Measurements from ENCODE around the gene DHCR7.

The DHCR7 gene

DNA sequence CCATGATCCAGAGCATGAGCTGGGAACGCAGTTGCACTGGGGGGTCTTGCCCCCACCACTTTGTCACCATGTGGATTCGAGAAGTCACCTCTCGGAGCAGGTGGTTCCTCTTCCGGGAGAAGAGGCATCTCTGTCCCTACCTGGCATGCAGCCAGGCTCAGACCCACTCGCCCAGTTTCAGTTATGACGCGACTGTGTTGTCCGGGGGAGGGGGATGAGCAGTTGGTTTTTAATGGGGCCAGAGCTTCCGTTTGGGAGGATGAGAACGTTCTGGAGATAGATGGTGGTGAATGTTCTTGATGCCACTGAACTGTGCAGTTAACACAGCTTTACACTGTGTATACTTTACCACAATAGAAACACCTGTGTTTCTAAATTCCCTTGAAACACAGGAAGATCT lies 41.5 kb downstream of the DHCR7 start:
- no peak for DNase-seq

DNA sequence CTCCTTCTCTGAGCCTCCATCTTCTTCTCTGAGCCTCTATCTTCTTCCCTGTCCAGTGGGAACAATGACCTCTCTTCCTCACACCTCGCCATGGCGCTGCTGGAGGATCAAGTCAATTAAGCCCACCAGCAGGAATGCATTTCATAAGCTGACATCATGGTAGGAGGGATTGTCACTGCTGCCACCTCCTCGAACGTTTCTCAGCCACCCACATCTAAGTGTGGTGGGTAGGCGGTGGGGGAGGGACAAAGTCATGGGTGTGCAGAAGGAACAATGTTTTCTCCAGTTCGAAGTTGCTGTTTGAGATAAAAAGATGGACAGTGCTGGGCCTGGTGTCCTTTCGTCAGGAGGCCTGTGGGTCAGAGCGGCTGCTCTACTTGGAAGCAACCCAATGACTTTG lies 44.0 kb downstream of the DHCR7 start:
- DNase-seq = no peak

DNA sequence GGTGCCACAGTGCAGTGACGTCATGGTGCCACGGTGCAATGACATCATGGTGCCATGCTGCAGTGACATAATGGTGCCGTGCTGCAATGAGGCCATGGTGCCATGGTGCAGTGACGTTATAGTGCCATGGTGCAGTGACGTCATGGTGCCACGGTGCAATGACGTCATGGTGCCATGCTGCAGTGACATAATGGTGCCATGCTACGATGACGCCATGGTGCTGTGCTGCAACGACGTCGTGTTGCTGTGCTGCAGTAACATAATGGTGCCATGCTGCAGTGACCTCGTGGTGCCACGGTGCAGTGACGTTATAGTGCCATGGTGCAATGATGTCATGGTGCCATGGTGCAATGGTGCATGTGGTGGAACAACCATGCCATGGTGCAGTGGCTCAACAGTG lies 45.3 kb downstream of the DHCR7 start:
- no peak for DNase-seq

- DNase-seq = no peak
These were observed 48.0 kb downstream of the DHCR7 start for GRCh38 chr11:71400216-71400615.

DNA sequence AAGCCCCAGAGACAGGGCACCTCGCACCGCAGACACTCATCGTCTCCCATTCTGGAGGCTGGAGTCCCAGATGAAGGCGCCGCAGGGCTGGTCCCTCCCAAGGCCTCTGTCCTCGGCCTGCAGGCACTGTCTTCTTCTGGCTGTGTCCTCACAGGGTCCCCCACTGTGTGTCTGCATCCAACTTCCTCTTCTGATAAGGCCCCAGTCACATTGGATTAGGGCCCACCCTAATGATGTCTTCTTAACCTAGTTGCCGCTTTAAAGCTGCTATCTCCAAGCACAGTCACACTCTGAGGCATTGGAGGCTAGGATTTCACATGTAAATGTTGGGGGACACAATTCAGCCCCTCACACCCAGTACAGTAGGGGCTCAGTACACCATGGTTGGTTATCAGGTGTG lies 48.9 kb downstream of the DHCR7 start:
- DNase-seq = no peak

DNA sequence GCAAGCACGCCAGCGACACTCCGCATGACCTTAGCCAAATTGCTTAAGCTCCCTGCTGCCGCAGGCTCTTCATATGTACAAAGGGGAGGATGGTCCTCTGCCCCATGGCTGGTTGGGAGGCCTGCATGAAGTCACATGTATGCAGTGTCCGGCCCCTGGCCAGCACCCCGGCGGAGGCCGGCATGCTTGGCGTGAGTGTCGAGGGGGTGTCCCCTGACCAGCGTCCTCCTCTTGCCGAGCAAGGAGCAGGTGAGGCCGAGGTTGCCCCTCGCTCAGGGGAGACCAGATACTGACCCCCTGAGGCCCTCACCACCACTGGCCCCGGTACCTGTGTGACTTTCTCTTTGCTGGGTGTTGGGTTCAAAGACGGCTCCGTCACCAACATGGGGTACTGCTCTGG lies 50.2 kb downstream of the DHCR7 start:
- no peak for DNase-seq

DNA sequence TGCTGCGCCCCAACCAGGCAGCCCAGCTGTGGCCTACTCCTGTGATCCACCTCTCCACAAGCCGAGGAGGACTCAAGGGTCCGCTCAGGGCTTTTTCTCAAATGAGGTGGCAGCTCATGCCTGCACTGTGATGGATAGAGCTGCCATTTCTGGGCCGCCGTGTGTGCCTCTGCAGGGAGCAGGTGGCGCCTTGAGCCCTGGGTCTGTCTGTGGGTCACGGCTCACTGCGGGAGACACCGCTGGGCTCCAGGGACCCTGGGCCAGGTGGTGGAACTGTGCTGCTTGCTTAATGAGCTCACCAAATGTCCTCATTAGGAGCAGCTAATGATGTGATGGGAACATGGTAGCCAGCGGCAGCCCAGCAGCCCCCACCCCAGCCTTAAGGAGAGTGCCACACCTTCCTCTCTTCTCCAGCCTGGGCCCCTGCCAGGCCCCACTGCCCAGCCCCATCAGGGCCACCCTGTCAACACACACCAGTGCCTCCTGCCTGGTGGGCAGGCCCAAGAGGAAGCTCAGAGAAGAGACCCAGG lies 50.8 kb downstream of the DHCR7 start:
- DNase-seq = no peak

DNA sequence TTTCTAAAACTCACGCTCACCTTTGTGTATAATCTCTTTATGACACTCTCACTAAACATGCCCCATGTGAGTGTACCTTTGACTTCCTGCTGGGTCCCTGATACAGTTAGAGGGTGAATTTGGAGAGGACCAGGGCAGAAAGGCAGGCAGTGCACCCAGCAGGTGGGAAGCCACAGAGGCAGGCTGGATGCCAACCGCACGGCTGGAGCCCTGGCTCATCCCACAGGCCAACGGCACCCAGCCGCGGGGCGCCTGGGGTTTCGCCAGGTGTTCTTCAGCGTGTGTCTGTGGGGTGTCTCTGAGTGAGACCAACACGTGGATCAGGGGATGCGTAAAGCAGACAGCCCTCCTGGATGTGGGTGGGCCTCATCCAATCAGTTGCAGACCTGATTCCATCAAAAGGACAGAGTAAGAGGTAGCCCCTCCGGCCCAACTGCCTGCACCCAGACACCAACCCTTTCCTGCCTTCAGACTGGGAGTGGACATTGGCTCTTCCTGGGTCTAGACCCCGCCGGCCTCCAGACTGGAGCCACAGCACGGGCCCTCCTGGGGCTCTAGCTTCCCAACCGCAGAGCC lies 51.6 kb downstream of the DHCR7 start:
- DNase-seq = no peak

GRCh38 chr11:71395774-71396173 lies 52.4 kb downstream of the DHCR7 start:
- DNase-seq = no peak

DNA sequence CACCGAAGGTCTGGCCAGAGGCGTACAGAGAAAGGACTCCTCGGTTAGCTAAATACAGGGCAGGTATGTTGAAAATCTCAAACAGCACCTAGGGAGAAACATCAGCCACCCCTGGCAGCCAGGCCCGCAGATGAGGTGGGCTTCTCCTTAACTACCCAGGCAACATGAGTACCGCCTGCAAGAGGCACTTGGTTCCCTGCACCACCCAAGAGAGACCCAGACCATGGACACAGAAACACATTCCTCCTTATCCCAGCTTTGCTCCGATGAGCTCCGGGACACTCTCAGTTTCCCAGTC lies 53.0 kb downstream of the DHCR7 start:
- no peak for DNase-seq

DNA sequence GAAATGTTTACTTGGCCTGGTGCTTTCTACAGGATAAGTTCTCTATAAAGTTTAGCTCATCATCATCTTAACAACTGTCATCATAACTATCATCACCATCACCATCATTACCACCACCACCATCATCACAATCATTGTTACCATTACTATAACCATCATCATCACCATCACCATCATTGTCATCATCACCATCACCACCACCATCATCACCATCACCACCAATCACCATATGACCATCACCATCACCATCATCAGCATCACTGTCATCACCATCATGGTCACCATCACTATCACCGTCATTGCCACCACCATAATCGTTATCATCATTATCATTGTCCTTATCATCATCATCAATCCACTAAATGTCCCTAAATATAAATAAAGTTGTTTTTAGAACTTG lies 54.9 kb downstream of the DHCR7 start:
- no peak for DNase-seq

- DNase-seq = no peak
These were observed 56.4 kb downstream of the DHCR7 start for GRCh38 chr11:71391796-71392195.

- no peak for DNase-seq
These were observed 56.8 kb downstream of the DHCR7 start for GRCh38 chr11:71391352-71391751.

GRCh38 chr11:71388637-71389235 lies 59.5 kb downstream of the DHCR7 start:
- no peak for DNase-seq

DNA sequence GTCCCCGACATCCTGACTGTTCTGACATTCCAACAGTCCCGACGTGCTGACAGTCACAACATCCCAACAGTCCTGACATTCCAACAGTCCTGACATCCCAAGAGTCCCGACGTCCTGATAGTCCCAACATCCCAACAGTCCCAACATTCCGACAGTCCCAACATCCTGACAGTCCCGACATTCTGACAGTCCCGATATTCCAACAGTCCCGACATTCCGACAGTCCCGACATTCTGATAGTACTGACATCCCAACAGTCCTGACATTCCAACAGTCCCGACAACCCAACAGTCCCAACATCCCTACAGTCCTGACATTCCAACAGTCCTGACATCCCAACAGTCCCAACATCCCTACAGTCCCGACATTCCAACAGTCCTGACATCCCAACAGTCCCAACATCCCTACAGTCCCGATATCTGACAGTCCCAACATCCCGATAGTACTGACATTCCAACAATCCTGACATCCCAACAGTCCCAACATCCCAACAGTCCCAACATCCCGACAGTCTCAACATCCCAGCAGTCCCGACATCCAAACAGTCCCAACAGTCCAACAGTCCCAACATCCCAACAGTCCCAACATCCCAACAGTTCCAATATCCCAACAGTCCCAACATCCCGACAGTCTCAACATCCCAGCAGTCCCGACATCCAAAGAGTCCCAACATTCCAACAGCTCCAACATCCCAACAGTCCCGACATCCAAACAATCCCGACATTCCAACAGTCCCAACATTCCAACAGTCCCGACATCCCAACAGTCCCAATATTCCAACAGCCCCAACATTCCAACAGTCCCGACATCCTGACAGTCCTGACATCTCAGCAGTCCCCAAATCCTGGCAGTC lies 60.2 kb downstream of the DHCR7 start:
- DNase-seq = no peak

DNA sequence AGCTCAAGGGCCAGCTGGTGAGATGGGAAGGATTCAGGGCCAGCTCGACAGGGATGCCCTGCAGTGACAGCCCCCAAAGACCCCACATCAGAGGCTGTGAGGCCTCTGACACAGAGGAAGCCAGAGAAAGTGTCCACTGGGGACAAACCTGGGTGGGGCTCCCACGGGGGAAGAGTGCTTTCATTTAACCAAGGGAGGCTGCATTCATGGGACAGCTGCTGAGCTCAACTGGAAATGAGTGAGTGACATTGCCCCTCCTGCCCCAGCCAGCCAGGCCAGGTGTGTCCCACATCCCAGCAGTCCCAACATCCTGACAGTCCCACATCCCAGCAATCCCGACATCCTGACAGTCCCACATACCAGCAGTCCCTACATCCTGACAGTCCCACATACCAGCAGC lies 61.0 kb downstream of the DHCR7 start:
- no peak for DNase-seq

GRCh38 chr11:71386202-71386601 lies 62.0 kb downstream of the DHCR7 start:
- no peak for DNase-seq

DNA sequence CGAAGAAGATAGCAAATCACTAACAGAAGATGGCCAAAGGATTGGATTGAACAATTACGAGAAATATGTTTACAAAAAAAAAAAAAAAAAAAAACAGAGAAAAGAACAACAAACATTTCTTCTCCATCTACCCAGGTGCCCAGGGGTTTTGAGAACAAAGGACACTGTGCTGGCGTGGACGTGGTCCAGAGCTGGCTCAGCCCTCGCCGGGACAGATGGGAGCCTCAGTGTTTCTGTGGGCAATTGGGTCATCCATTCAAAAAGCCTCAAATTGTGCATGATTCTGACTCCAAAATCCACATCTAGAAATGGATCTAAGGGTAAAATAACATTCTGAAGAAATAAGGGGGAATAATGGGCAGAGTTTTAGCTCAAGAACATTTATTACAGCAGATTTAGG lies 63.1 kb downstream of the DHCR7 start:
- DNase-seq = no peak

GRCh38 chr11:71384561-71384960 lies 63.6 kb downstream of the DHCR7 start:
- no peak for DNase-seq

Data from stimulated activated naive CD4-positive, alpha-beta T cell (primary cell).